Effector CD4-positive, alpha-beta T cell (primary cell): ENCODE results near the gene CANT1.
"Not testable (repeated sequence)": the region's sequence is repeated elsewhere in the genome, so short reads cannot be mapped to it uniquely, and the experiment has no call there.

Experiments
- DNase-seq: peaks from one replicate; pipeline ENCODE4 v3.0.0-alpha.2; 2020

The CANT1 gene

DNA sequence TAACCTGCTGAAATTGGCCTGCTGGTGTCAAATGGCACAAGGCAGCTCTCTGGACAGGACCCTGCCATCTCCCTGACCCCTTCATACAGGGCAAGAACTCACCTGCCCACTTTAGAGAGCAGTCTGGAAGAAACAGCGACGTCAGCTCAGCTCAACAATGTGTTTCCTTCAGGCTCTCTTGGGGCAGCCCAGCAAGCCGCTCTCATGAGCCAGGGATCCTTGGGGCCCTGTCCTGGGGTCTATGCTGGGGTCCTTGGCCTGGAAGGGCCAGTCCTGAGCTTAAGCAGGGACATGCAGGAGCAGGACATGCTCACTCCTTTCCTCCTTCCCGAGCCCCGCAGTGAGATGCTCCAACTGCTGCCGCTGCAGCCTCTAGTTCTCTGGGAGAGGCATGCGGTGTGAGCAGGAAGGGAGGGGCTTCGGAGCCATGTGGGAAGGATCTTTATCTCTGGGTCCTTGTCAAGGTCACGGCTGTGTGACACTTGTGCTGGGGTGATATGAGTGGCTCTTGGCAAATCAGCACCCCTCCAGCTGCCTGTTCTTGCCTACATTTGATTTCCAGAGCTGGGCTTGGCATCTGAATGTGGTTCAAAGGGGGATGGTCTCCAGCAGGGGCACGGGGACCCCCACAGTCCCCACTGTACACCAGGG is 17.8 kb upstream of the CANT1 start:
- no peak for DNase-seq

- DNase-seq: no peak
Observed at GRCh38 chr17:79026376-79027273, 17.1 kb upstream of the CANT1 start.

DNA sequence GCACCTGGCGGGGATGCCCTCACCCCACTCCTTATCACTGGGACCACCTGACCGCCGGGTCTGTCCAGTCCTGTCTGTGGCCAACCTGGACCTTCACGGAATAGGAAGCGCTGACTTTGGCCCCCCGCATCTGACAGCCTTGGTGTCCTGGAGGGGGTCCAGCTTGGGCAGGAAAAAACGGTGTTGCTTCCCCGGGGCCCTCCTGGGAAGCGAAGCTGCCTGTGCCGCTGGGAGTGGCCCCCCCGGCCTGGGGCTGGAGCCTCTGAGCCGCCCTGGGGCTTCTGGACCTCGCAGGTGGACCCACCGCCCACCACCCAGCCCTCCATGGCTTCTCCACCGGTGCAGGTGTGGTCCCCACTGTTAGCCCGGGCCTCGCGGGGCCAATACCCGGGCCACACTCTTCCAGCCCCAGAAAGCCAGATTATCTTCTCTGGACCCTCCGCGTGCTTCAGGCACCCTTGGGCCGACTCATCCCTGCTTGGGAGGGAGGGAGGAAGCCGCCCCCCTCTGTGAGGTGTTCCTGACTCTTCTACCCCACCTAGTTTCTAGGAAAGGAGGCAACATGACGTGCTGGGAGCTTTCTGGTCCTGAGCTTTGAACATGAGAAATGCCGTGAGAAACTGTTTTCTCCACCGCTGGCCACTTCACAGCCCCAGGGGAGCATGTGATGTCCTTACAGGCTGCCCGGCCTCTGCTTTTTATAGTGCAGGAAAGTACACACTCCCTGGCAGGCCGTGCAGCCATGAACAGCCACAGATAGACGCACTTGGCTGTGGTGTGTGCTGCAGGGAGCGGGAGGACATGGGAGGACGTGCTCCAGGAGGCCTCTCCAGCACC is 15.6 kb upstream of the CANT1 start:
- DNase-seq: no peak

DNA sequence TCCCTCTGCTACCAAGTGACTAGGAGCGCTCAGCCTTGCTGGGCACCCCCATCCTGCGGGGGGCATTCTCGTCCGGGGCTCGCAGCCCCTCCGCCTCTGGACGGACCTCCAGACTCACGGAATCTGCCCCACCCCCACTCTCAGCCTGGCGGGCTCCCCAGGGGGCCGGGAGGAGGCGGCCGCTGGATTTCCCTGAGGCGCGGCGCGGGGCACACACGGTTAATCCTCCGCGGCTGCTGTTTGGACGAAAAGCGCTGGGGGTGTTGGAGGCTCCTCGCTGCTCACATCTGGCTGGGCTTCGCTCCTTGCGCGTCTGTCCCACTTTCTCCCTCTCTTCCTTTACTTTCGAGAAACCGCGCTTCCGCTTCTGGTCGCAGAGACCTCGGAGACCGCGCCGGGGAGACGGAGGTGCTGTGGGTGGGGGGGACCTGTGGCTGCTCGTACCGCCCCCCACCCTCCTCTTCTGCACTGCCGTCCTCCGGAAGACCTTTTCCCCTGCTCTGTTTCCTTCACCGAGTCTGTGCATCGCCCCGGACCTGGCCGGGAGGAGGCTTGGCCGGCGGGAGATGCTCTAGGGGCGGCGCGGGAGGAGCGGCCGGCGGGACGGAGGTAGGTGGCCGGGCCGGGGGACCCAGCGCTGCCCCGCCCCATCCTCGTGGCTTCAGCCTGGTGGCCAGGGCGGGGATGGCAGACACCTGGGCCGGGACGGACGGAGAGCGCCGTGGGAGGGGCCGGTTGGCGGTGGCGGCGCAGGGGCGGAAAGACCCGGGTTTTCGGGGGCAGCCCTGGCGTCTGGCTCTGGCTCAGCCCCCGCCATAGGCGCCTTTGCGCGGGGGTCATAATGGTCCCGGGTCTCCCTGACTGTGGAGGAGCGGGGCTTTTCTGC is 14.6 kb upstream of the CANT1 start, which contains the start of gene C1QTNF1:
Gene C1QTNF1 (plus strand): TSS at position 284 of the 886 bp plus-strand sequence. CDS start 19,800 bp downstream, outside the sequence.
- DNase-seq: no peak

DNA sequence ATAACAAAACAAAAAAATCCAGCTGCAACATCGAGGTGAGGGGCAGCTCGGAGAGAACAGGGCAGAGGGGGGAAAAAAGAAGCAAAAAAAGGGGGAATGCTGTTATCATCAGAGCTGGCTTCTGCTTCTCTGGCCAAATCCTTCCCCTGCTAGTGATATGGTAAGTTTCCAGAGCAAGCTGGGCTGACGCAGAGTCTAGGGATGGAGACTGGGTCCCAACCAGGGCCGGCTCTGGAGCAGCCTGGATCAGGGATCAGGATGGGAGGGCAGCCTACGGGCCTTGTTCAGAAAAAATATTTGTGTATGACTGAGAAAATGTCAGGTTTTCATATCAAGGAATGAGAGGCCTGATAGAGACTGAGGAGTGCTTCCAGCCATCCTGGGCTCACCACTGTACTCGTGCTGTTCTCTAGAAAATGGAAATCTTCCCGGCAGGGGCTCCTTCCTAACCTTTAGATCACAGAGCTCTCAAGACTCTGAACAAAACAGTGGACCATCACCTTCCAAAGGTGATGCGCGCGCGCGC is 13.7 kb upstream of the CANT1 start:
- no peak for DNase-seq

DNA sequence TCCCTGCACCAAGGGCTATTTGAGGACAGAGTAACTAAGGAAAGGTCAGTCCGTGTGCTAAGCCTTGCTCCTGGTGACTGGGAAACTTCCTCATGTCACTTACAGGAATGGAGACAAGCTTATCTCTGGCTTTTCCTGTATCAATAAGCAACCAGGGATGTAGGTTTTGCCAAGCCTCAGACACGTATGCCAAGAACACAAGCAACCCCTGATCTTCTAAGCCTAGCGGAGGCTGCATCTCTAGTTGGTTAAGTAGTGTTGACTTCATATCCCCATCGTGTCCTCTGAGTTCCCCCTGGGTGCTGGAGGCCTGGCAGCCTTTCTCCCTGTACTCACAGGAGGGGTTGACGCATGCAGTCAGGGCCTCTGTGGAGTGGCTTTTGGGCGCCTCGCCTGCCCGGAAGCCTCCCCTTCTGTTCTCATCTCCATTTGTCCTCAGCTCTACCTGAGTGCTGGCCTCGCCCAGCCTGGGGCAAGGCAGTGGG is 13.0 kb upstream of the CANT1 start:
- no peak for DNase-seq

DNA sequence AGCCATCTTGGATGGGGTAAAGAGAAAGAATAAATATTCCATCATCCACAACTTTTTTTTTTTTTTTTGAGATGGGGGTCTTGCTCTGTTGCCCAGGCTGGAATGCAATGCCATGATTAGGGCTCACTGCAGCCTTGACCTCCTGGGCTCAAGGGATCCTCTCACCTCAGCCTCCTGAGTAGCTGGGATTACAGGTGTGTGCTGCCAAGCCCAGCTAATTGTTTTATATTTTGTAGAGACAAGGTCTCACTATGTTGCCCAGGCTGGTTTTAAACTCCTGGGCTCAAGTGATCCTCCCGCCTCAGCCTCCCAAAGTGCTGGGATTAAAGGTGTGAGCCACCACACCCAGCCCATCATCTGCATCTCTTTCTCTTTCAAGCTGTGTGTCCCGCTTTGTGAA is 12.4 kb upstream of the CANT1 start:
- not testable (repeated sequence) for DNase-seq

GRCh38 chr17:79020631-79021301 is 11.2 kb upstream of the CANT1 start:
- no peak for DNase-seq

- DNase-seq: peak; percentile 34
Observed at GRCh38 chr17:79019632-79020584, 10.3 kb upstream of the CANT1 start.

DNA sequence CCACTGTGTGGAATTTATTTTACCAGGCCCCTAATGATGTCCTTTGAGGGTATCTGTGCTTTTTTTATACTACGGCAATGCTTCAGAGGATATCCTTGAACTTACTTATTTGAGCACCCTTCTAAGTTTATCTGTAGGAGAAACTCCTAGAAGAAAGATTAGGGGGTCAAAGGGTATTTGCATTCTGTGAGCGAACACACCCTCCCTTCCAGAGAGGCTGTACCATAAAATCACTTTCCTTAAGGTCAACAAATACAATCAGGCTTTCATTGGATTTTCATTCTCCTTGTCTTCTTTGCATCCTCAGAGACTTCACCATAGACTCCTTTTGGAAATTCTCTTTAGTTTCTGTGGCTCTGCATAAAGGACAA is 9.7 kb upstream of the CANT1 start:
- DNase-seq: no peak

GRCh38 chr17:79018370-79018695 is 8.8 kb upstream of the CANT1 start:
- no peak for DNase-seq

- DNase-seq: no peak
Observed at GRCh38 chr17:79017546-79018369, 8.2 kb upstream of the CANT1 start.

- DNase-seq: no peak
Observed at GRCh38 chr17:79014158-79014758, 4.7 kb upstream of the CANT1 start.

- no peak for DNase-seq
Observed at GRCh38 chr17:79012563-79013134, 3.1 kb upstream of the CANT1 start.

- DNase-seq: no peak
Observed at GRCh38 chr17:79011451-79012147, 2.0 kb upstream of the CANT1 start.

- DNase-seq: no peak
Observed at GRCh38 chr17:79010304-79010646, 711 bp upstream of the CANT1 start.

DNA sequence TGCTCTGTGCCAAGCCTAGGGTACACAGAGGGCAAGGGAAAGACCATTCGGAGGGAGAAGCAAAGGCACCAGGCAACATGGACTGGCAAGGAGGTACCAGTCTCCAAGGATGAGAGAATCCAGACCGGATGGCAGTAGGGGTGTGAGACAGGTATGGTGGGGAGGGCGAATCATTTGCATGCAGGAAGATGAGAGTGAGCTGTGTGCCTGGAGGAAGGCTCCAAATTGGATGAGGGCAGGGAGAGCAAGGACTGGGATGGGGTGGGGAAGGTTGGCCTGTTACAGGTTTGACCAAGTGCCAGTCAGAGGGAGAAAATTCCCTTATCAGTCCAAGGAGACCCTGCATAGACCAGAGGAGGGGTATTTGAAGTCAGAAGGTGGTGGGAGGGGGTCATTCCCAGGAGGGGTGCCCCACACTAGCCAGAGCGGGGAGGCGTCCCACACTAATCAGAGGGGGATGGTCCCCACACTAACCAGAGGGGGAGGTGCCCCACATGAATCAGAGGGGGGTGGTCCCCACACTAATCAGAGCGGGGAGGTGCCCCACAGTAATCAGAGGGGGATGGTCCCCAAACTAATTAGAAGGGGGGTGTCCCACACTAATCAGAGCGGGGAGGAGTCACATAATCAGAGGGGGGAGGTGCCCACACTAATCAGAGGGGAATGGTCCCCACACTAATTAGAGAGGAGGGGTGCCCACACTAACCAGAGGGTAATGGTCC is 737 bp downstream of the CANT1 start:
- no peak for DNase-seq
